Heart right ventricle (tissue), 16 donors: ENCODE results near the gene CDK2AP2. TPM values are rescaled to one million over a fixed set of nuclear protein-coding genes. Genes with fewer than 3 reads are reported as not detected.

Experiments
- ATAC-seq, 8 donors: fragments of 200-7000 bp; cut with Tn5 transposase; one replicate each; pipeline ENCODE4 v1.9.1; 2020; ENCODE audit warnings: mild to moderate bottlenecking in 8 of 8, moderate library complexity in 8 of 8, moderate number of reproducible peaks in 1 of 8
- DNase-seq, 2 donors: peaks; one replicate each; pipeline ENCODE4 v3.0.0-alpha.2; 2020
- H3K27ac ChIP-seq, 10 donors: fragments of 200-600 bp; sonication (generic) in 2 of 10; one replicate each; pipeline versions ENCODE4 v1.5.0 to v1.8.0; 2020 to 2022; ENCODE audit warnings: mild to moderate bottlenecking in 3 of 10
- H3K27me3 ChIP-seq, 7 donors: fragments of 200-600 bp; one replicate each; pipeline ENCODE4 v1.8.0; 2021 to 2022; ENCODE audit warnings: mild to moderate bottlenecking in 2 of 7
- H3K36me3 ChIP-seq, 9 donors: fragments of 200-600 bp; sonication (generic) in 1 of 9; one replicate each; pipeline versions ENCODE4 v1.5.0 to v1.8.0; 2020 to 2022; ENCODE audit warnings: mild to moderate bottlenecking in 2 of 9
- H3K4me1 ChIP-seq, 9 donors: fragments of 200-600 bp; sonication (generic) in 1 of 9; one replicate each; pipeline versions ENCODE4 v1.5.0 to v1.8.0; 2020 to 2022; ENCODE audit warnings: mild to moderate bottlenecking in 4 of 9
- H3K4me3 ChIP-seq, 10 donors: fragments of 200-600 bp; sonication (generic) in 2 of 10; one replicate each; pipeline versions ENCODE4 v1.5.0 to v1.8.0; 2020 to 2022; ENCODE audit warnings: mild to moderate bottlenecking in 7 of 10, moderate library complexity in 2 of 10
- H3K9me3 ChIP-seq, 11 donors: fragments of 200-600 bp in 10 of 11; sonication (generic) in 2 of 11; one replicate each; pipeline versions ENCODE4 v1.5.0 to v1.8.0; 2013 to 2022; ENCODE audit warnings: mild to moderate bottlenecking in 2 of 11, control low read depth in 1 of 11, moderate library complexity in 1 of 11
- WGBS, 2 donors: extraction: QIAGEN DNeasy Blood & Tissue Kit; methylation state at CpG; one replicate each; pipeline ENCODE4 v1.1.7; 2013; ENCODE audit warnings: inconsistent platforms in 1 of 2; 5-methylcytosine and 5-hydroxymethylcytosine counted together
- intact Hi-C, 10 donors: fragments of 100-400 bp; cut with DNase I; formaldehyde crosslinking; loops; one replicate each; pipeline versions ENCODE4 v1.11.1 to v1.14.2; 2022
- polyA plus RNA-seq, 2 donors: library from polyadenylated mRNA; stranded (reverse); fragments of 200-250 nt; gene quantifications; one replicate each; pipeline ENCODE4 v1.2.3, GENCODE V29; 2013
- total RNA-seq, 10 donors: library from RNA; stranded (reverse); fragmentation: NEBNext Ultra II Directional in 3 of 10; extraction: Animal tissue kit (Norgen Biotek cat#: 25700) in 3 of 10; gene quantifications; one replicate each; pipeline versions ENCODE4 v1.2.1 to v1.2.4, GENCODE V29; 2021 to 2023
- TF ChIP-seq, protein P1 (sequence below), 9 donors: fragments of 200-600 bp; sonication (generic) in 2 of 9; IDR thresholded peaks; one replicate each; pipeline versions ENCODE4 v1.5.0 to v1.8.0; 2021 to 2022; ENCODE audit warnings: antibody characterized with exemption in 9 of 9, mild to moderate bottlenecking in 5 of 9, moderate library complexity in 1 of 9
- donor health status: Arrhythmogenic right ventricular cardiomyopathy.
- donor health status: ischemic (EF 13 %, LVEDD 7.1; RV severe dilation, severe dysfunction).
- donor health status: healthy with polysubstance abuse.
- donor health status: DM: no; HTN: yes; CAD: no.
- donor health status: DM: no; HTN: no; CAD: no.
- donor health status: ischemic (EF 25% LVEDD 6.9; RV normal size, moderate dysfunction).
- donor health status: ischemic (EF 25% LVEDD 5.7; RV mildly dilated, moderate dysfunction).
- donor health status: healthy.
- donor health status: DM: yes; HTN: yes; CAD: no.
- donor health status: Ischemic cardiomyopathy.
- donor health status: ischemic (EF 35%, LVEDD 5.7; RV mildly dilated, moderate dysfunction).
- donor health status: nonischemic (EF 11% LVEDD 7.7; RV severe dilation, severe dysfunction).
- donor health status: DM: yes; HTN: yes; CAD: no.
- donor health status: PGD.
- donor health status: ischemic (EF 29% LVEDD 5.4; RV normal size, mild dysfunction).
- donor health status: nonischemic (EF 23%, LVEDD 6.1; RV moderate dilation, normal function).

Gene CDK2AP2
- total and polyA plus RNA-seq, 12 donors, result 29.3 to 602 (median 57.2) TPM

DNA sequence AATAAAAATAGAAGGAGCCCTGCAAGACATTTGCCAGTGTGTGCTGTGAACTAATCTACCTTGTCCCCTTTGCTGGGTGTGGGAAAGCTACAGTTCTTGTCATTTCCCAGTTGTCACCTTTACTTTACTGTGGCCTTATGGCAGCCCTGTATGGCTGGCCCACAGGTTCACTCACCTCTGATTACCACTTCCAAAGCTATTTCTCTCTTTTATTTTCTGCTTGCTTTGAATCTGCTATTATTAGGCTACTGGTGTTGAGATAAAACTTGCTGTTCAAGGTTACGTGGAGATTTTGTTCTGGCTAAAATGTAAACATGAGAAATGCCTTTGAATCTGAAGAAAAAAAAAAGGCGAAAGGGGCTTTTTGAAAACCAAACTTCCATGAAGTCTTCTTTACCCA lies 24.9 kb upstream of the CDK2AP2 start:
- Histone ChIP-seq H3K9me3 (peaks cover 0 to 27% (median 0%) of the 10 kb centered on the region in 11 donors), H3K4me1 (no peaks in the 10 kb centered on the region), H3K27me3 (no peaks in the 10 kb centered on the region), H3K36me3 (no peaks in the 10 kb centered on the region), H3K27ac (no peak overlapping the region), H3K4me3 (no peak overlapping the region)
- TF ChIP-seq, protein P1, sequence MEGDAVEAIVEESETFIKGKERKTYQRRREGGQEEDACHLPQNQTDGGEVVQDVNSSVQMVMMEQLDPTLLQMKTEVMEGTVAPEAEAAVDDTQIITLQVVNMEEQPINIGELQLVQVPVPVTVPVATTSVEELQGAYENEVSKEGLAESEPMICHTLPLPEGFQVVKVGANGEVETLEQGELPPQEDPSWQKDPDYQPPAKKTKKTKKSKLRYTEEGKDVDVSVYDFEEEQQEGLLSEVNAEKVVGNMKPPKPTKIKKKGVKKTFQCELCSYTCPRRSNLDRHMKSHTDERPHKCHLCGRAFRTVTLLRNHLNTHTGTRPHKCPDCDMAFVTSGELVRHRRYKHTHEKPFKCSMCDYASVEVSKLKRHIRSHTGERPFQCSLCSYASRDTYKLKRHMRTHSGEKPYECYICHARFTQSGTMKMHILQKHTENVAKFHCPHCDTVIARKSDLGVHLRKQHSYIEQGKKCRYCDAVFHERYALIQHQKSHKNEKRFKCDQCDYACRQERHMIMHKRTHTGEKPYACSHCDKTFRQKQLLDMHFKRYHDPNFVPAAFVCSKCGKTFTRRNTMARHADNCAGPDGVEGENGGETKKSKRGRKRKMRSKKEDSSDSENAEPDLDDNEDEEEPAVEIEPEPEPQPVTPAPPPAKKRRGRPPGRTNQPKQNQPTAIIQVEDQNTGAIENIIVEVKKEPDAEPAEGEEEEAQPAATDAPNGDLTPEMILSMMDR (IDR thresholded peaks at IDR 0.05), result no peak
- DNase-seq, result no peak
- ATAC-seq, result no peak
- intact Hi-C loops, result no loop called here
- WGBS, 2 donors, result 68 to 73% methylated on average over 2 of the region's 2 CpGs

DNA sequence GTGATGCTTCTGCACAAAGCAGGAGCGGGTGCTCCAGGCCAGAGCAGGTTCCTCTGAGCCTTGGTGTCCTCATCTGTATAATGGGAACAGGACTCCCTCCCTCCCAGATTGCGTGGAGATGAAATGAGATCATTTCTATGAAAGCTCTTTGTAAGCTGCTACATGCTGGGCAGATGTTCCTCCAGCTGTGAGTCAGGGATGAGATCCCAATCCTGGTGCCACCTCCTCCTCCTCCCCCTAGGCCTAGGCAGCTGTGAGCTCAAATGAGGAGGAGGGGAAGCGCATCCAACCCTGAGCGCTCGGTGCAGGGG lies 22.3 kb upstream of the CDK2AP2 start:
- Histone ChIP-seq H3K9me3 (peaks cover 0 to 23% (median 0%) of the 10 kb centered on the region in 11 donors), H3K4me3 (no peak overlapping the region), H3K27ac (no peak overlapping the region), H3K27me3 (no peaks in the 10 kb centered on the region), H3K4me1 (no peaks in the 10 kb centered on the region), H3K36me3 (no peaks in the 10 kb centered on the region)
- 75 to 85% methylated on average over 5 of the region's 5 CpGs for WGBS, 2 donors
- ATAC-seq, result no peak
- intact Hi-C loops, result no loop called here
- TF ChIP-seq, protein P1 (IDR thresholded peaks at IDR 0.05), result no peak
- no peak for DNase-seq

DNA sequence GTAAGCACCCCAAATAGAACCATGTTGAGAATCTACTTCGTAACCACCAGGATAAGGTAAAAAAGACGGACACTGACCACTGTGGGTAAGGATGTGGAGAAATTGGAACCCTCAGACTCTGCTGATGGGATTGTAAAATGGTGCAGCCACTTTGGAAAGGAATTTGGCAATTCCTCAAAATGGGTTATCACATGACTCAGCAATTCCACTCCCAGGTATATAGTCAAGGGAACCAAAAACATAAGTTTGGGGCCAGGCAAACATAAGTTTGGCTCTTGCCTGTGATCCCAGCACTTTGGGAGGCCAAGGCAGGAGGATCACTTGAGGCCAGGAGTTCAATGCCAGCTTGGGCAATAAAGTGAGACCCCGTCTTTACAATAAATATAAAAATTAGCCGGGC lies 20.4 kb upstream of the CDK2AP2 start:
- WGBS, 2 donors, result 87 to 91% methylated on average over 4 of the region's 4 CpGs
- no peak for ATAC-seq
- H3K4me3 ChIP-seq, result no peak overlapping the region
- no peak for DNase-seq
- intact Hi-C loops, result no loop called here
- H3K4me1 ChIP-seq, result no peaks in the 10 kb centered on the region
- H3K27ac ChIP-seq, result no peak overlapping the region
- H3K27me3 ChIP-seq, result peaks cover 0 to 6% (median 0%) of the 10 kb centered on the region in 7 donors
- TF ChIP-seq, protein P1 (IDR thresholded peaks at IDR 0.05), result no peak
- H3K36me3 ChIP-seq, result no peaks in the 10 kb centered on the region
- H3K9me3 ChIP-seq, result peaks cover 0 to 4% (median 0%) of the 10 kb centered on the region in 11 donors

DNA sequence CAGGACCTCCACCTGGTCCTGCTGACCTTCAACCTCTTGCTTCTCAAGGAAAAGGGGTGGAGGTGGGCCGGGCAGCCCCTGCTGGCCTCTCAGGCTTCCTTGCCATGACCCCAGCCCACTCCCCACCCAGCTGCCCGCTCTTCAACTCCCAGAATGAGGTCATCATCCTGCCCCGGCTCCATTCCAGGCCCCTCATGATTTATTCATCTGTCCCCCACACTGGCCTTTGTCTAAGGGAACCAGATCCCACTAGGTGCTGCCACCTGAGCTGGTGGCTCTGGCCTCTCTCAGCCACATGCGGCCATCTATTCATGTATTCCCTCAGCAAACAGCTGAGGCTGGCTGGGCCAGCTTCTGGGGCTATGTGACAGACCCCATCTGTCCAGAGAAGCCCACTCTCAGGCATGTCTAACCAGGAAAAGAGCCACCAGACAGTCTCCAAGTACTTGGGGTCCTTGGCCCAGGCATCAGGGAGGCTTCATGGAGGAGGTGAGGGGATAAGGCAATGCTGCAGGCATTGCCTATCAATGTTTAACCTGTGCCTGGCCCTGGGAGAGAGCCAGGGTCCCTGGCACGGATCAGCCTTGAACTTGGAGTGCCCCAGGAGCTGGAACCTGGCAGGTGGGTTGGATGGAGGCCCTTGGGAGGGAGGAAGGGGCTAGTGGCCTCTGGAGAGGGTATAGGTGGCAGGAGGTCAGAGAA lies 17.5 kb upstream of the CDK2AP2 start:
- ATAC-seq, result no peak
- intact Hi-C loops, result no loop called here
- Histone ChIP-seq H3K27ac (no peak overlapping the region), H3K9me3 (no peaks in the 10 kb centered on the region), H3K36me3 (no peaks in the 10 kb centered on the region), H3K4me1 (no peaks in the 10 kb centered on the region), H3K27me3 (peaks cover 0 to 6% (median 0%) of the 10 kb centered on the region in 7 donors), H3K4me3 (no peak overlapping the region)
- TF ChIP-seq, protein P1 (IDR thresholded peaks at IDR 0.05), result no peak
- DNase-seq, result no peak
- 71 to 80% methylated on average over 5 of the region's 5 CpGs for WGBS, 2 donors
